ENCODE measurements around the gene CNTNAP5. TPM values are rescaled to one million over a fixed set of nuclear protein-coding genes. Genes with fewer than 3 reads are reported as not detected.

CNTNAP5 gene
- total and polyA plus RNA-seq, 2 of the 13 experiments (the other 11 are each of a cell fraction or from before 2014, with no cell fraction given): not detected

DNA sequence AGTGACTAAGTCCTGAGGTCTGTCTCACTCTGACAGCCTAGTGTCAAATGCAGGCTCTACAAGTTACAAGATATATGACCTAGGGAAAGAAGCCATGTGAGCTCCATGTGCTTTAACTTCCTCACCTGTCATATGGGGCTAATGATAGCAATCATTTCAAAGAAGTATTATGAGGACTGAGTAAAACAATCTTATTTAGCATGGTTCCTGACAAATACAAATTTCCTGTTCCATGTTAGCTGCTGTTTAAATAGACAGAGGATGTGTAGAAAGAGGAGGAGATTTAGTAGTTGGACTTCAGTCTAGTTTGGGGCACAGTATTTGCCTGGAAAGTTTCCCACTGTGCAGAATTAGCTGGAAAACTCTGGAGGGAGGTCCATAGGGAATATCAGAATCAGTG lies 545.8 kb downstream of the CNTNAP5 start (continued):
- TF ChIP-seq, protein P1, sequence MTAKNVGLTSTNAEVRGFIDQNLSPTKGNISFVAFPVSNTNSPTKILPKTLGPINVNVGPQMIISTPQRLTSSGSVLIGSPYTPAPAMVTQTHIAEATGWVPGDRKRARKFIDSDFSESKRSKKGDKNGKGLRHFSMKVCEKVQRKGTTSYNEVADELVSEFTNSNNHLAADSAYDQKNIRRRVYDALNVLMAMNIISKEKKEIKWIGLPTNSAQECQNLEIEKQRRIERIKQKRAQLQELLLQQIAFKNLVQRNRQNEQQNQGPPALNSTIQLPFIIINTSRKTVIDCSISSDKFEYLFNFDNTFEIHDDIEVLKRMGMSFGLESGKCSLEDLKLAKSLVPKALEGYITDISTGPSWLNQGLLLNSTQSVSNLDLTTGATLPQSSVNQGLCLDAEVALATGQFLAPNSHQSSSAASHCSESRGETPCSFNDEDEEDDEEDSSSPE (CRISPR knock-in tag; IDR thresholded peaks at IDR 0.05): peak; percentile 66
- TF ChIP-seq ELF3 (CRISPR knock-in tag; IDR thresholded peaks at IDR 0.05) (peak; percentile 95), HNF4G (IDR thresholded peaks at IDR 0.05; ENCODE audit: borderline replicate concordance, low read depth, low read length) (peak; percentile 83), HNF4G (CRISPR knock-in tag; IDR thresholded peaks at IDR 0.05; ENCODE audit: borderline replicate concordance, low read depth) (peak; percentile 43; the same call in 1 of the 2 replicates), MAF1 (CRISPR knock-in tag; IDR thresholded peaks at IDR 0.05; ENCODE audit: borderline replicate concordance) (no peak), SNRNP70 (IDR thresholded peaks at IDR 0.05; ENCODE audit: low read depth, low read length) (no peak), HES4 (CRISPR knock-in tag; IDR thresholded peaks at IDR 0.05; ENCODE audit: borderline replicate concordance) (no peak), FOSL2 (CRISPR knock-in tag; IDR thresholded peaks at IDR 0.05) (no peak), ZNF431 (CRISPR knock-in tag; IDR thresholded peaks at IDR 0.05; ENCODE audit: borderline replicate concordance, low read depth) (no peak), HMG20B (CRISPR knock-in tag; conservative IDR thresholded peaks at IDR 0.05) (0 out of 2 replicates have a peak, but pooled peaks have one; percentile 20), ZNF3 (CRISPR knock-in tag; IDR thresholded peaks at IDR 0.05) (no peak; the same call in 1 of the 2 replicates), ZBTB3 (CRISPR knock-in tag; IDR thresholded peaks at IDR 0.05; ENCODE audit: borderline replicate concordance, low read depth) (no peak), ZNF605 (CRISPR knock-in tag; IDR thresholded peaks at IDR 0.05) (0 out of 2 replicates have a peak, but pooled peaks have one; percentile 33), PHF20 (CRISPR knock-in tag; IDR thresholded peaks at IDR 0.05) (no peak), ZMYM2 (CRISPR knock-in tag; IDR thresholded peaks at IDR 0.05) (peak; percentile 79; the same call in 1 of the 2 replicates), ZNF644 (CRISPR knock-in tag; IDR thresholded peaks at IDR 0.05; ENCODE audit: low read depth) (peak; percentile 58; the same call in 1 of the 2 replicates)
- TF ChIP-seq, protein P2, sequence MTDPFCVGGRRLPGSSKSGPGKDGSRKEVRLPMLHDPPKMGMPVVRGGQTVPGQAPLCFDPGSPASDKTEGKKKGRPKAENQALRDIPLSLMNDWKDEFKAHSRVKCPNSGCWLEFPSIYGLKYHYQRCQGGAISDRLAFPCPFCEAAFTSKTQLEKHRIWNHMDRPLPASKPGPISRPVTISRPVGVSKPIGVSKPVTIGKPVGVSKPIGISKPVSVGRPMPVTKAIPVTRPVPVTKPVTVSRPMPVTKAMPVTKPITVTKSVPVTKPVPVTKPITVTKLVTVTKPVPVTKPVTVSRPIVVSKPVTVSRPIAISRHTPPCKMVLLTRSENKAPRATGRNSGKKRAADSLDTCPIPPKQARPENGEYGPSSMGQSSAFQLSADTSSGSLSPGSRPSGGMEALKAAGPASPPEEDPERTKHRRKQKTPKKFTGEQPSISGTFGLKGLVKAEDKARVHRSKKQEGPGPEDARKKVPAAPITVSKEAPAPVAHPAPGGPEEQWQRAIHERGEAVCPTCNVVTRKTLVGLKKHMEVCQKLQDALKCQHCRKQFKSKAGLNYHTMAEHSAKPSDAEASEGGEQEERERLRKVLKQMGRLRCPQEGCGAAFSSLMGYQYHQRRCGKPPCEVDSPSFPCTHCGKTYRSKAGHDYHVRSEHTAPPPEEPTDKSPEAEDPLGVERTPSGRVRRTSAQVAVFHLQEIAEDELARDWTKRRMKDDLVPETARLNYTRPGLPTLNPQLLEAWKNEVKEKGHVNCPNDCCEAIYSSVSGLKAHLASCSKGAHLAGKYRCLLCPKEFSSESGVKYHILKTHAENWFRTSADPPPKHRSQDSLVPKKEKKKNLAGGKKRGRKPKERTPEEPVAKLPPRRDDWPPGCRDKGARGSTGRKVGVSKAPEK (CRISPR knock-in tag; IDR thresholded peaks at IDR 0.05; ENCODE audit: borderline replicate concordance): no peak
- TF ChIP-seq, protein P3, sequence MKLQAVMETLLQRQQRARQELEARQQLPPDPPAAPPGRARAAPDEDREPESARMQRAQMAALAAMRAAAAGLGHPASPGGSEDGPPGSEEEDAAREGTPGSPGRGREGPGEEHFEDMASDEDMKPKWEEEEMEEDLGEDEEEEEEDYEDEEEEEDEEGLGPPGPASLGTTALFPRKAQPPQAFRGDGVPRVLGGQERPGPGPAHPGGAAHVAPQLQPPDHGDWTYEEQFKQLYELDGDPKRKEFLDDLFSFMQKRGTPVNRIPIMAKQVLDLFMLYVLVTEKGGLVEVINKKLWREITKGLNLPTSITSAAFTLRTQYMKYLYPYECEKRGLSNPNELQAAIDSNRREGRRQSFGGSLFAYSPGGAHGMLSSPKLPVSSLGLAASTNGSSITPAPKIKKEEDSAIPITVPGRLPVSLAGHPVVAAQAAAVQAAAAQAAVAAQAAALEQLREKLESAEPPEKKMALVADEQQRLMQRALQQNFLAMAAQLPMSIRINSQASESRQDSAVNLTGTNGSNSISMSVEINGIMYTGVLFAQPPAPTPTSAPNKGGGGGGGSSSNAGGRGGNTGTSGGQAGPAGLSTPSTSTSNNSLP (IDR thresholded peaks at IDR 0.05; ENCODE audit: low read depth, low read length): no peak
- TF ChIP-seq, protein P4, sequence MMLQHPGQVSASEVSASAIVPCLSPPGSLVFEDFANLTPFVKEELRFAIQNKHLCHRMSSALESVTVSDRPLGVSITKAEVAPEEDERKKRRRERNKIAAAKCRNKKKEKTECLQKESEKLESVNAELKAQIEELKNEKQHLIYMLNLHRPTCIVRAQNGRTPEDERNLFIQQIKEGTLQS (CRISPR knock-in tag; IDR thresholded peaks at IDR 0.05): no peak
- TF ChIP-seq, protein P5, sequence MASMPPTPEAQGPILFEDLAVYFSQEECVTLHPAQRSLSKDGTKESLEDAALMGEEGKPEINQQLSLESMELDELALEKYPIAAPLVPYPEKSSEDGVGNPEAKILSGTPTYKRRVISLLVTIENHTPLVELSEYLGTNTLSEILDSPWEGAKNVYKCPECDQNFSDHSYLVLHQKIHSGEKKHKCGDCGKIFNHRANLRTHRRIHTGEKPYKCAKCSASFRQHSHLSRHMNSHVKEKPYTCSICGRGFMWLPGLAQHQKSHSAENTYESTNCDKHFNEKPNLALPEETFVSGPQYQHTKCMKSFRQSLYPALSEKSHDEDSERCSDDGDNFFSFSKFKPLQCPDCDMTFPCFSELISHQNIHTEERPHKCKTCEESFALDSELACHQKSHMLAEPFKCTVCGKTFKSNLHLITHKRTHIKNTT (CRISPR knock-in tag; IDR thresholded peaks at IDR 0.05): no peak
- TF ChIP-seq, protein P6, sequence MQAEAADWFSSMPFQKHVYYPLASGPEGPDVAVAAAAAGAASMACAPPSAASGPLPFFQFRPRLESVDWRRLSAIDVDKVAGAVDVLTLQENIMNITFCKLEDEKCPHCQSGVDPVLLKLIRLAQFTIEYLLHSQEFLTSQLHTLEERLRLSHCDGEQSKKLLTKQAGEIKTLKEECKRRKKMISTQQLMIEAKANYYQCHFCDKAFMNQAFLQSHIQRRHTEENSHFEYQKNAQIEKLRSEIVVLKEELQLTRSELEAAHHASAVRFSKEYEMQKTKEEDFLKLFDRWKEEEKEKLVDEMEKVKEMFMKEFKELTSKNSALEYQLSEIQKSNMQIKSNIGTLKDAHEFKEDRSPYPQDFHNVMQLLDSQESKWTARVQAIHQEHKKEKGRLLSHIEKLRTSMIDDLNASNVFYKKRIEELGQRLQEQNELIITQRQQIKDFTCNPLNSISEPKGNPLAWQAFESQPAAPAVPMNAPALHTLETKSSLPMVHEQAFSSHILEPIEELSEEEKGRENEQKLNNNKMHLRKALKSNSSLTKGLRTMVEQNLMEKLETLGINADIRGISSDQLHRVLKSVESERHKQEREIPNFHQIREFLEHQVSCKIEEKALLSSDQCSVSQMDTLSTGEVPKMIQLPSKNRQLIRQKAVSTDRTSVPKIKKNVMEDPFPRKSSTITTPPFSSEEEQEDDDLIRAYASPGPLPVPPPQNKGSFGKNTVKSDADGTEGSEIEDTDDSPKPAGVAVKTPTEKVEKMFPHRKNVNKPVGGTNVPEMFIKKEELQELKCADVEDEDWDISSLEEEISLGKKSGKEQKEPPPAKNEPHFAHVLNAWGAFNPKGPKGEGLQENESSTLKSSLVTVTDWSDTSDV (CRISPR knock-in tag; IDR thresholded peaks at IDR 0.05): no peak
